ENCODE results near the gene RNFT2.
A peak's percentile ranks its signal among the peaks of the same experiment; 100 is the strongest.

The RNFT2 gene

DNA sequence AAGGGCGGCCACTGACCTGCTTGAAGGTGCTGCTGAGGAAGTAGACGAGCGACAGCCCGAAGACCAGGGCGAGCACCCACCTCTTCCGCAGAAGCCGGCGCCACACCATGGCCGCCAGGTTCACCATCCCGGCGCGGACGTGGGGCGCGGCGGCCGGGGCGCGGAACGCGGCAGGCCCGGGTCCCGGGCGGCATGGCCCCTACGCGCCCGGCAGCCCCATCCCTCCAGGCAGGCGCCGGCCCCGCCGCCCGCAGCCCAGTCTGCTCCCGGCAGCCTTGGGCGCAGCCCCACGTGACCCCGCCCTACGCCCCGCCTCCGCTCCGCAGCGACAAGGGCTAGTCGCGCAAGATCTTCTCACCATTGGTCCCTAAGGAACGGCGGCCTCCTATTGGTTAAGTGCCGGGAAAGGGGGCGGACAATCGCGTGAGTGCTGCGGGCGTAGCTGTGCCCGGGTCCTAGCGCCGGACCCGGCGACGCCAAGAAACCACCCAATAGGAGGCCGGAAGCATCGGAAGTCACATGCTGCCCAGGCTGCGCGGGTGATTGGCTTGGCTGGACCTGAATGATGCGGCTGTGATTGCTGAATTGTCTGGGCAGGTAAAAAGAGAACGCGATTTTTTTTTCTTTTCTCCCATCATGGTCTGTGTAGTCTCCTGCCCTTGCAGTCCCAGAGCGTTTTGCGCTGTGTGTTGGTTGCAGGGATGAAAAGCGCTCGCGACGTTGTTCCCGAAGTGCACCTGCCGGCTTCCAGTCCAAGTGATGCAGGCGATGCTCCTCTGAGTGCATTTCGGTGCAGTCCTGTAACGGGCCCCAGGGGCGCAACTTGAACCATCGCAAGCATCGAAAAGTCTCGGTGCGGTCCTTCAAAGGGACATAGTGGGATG is at the start of gene RNFT2, which contains the start of gene SPRING1:
Gene RNFT2 (plus strand): TSS at position 542 of the 884 bp plus-strand sequence. CDS start 2,183 bp downstream, outside the sequence.
Gene SPRING1 (minus strand): TSS at position 296 of the 884 bp plus-strand sequence. CDS start 169 bp downstream, at position 127.
- Mint-ChIP-seq H3K4me1 (peaks cover 28% of the 10 kb centered on the region), H3K9me3 (no peaks in the 10 kb centered on the region), H3K36me3 (peaks cover 8% of the 10 kb centered on the region), H3K4me3 (peak within 1 kb of the TSS; percentile 98), H3K27ac (peak within 1 kb of the TSS; percentile 91), H3K27me3 (no peaks in the 10 kb centered on the region)

DNA sequence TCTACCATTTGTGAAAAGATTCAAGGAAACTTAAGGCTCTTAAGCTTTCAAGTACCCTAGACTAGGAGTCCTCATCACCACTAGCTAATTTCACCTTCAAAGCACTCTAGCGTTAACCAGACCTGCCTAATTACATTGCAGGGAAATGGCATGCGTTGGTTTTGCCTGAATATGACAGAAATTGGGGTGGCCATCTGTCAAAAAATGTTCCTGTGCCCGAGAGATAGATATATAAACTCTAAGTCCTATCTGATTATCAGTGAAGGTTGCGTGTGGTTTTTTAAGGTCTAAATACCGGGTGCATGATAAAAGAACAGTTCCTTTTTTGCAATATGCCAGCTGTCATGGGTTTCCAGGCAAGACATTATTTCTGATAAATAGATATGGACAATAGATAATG is 48.6 kb upstream of the RNFT2 start:
- H3K9me3 Mint-ChIP-seq = no peaks in the 10 kb centered on the region
- peaks cover 1% of the 10 kb centered on the region for H3K36me3 Mint-ChIP-seq
- H3K4me3 Mint-ChIP-seq = no peak overlapping the region
- peaks cover 9% of the 10 kb centered on the region for H3K27me3 Mint-ChIP-seq
- H3K27ac Mint-ChIP-seq = no peak overlapping the region
- peaks cover 6% of the 10 kb centered on the region for H3K4me1 Mint-ChIP-seq

DNA sequence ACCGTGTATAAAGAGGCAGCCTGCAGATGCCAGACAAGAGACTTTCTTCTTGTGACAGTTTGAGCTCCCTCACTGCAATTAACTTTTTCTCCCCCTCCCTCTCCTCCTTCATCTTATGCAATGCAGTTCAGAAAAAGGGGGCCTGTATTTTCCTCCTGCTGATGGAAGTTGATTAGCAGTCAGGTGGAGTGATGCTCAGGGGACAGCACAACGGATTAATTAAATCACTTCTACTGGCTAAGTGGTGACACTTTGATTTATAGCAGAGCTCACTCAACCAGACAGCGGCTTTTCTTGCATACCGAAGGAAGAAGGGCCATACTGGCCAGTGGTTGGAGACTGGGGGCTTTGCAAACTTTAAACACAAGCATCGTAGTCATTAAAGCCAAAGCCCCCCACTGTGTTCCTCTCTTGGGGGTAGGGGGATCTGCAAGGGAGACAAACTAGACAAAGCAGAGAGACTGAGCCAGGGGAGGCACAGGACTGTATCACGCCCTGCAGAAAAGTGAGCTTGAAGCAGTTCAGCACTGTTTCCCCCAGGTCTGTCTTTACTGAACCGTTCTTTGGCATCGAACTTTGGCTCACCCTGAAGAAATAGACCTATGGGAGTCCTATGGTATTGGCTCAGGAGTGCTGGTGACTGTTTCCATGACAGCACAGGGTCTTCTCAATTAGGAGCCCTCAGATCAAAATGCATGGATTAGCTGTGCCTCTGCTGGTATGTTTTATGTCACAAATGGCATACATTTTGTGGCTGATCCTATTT is 48.0 kb upstream of the RNFT2 start:
- no peak overlapping the region for H3K27ac Mint-ChIP-seq
- H3K4me3 Mint-ChIP-seq = no peak overlapping the region
- H3K9me3 Mint-ChIP-seq = no peaks in the 10 kb centered on the region
- H3K27me3 Mint-ChIP-seq = peaks cover 11% of the 10 kb centered on the region
- H3K36me3 Mint-ChIP-seq = peaks cover 1% of the 10 kb centered on the region
- peaks cover 8% of the 10 kb centered on the region for H3K4me1 Mint-ChIP-seq

GRCh38 chr12:116691205-116691604 is 46.9 kb upstream of the RNFT2 start:
- Mint-ChIP-seq H3K27ac (no peak overlapping the region), H3K4me1 (peaks cover 9% of the 10 kb centered on the region), H3K36me3 (peaks cover 1% of the 10 kb centered on the region), H3K27me3 (peaks cover 13% of the 10 kb centered on the region), H3K4me3 (no peak overlapping the region), H3K9me3 (no peaks in the 10 kb centered on the region)

- peaks cover 9% of the 10 kb centered on the region for H3K4me1 Mint-ChIP-seq
- H3K9me3 Mint-ChIP-seq = no peaks in the 10 kb centered on the region
- no peak overlapping the region for H3K27ac Mint-ChIP-seq
- peaks cover 1% of the 10 kb centered on the region for H3K36me3 Mint-ChIP-seq
- H3K4me3 Mint-ChIP-seq = no peak overlapping the region
- H3K27me3 Mint-ChIP-seq = peaks cover 13% of the 10 kb centered on the region
Measured at GRCh38 chr12:116691636-116692035, 46.5 kb upstream of the RNFT2 start.

GRCh38 chr12:116692605-116693004 is 45.5 kb upstream of the RNFT2 start:
- H3K27me3 Mint-ChIP-seq = peaks cover 13% of the 10 kb centered on the region
- no peaks in the 10 kb centered on the region for H3K9me3 Mint-ChIP-seq
- H3K4me1 Mint-ChIP-seq = peaks cover 9% of the 10 kb centered on the region
- no peak overlapping the region for H3K27ac Mint-ChIP-seq
- no peak overlapping the region for H3K4me3 Mint-ChIP-seq
- peaks cover 1% of the 10 kb centered on the region for H3K36me3 Mint-ChIP-seq

GRCh38 chr12:116693286-116694227 is 44.6 kb upstream of the RNFT2 start:
- H3K4me1 Mint-ChIP-seq = peaks cover 9% of the 10 kb centered on the region
- H3K27me3 Mint-ChIP-seq = peaks cover 13% of the 10 kb centered on the region
- H3K36me3 Mint-ChIP-seq = peaks cover 1% of the 10 kb centered on the region
- H3K27ac Mint-ChIP-seq = no peak overlapping the region
- H3K4me3 Mint-ChIP-seq = no peak overlapping the region
- H3K9me3 Mint-ChIP-seq = no peaks in the 10 kb centered on the region

GRCh38 chr12:116694653-116695463 is 43.3 kb upstream of the RNFT2 start:
- Mint-ChIP-seq H3K27me3 (peaks cover 13% of the 10 kb centered on the region), H3K9me3 (no peaks in the 10 kb centered on the region), H3K4me1 (peaks cover 9% of the 10 kb centered on the region), H3K36me3 (peaks cover 1% of the 10 kb centered on the region), H3K4me3 (no peak overlapping the region), H3K27ac (no peak overlapping the region)

- peaks cover 13% of the 10 kb centered on the region for H3K27me3 Mint-ChIP-seq
- H3K4me1 Mint-ChIP-seq = peaks cover 9% of the 10 kb centered on the region
- peaks cover 1% of the 10 kb centered on the region for H3K36me3 Mint-ChIP-seq
- H3K9me3 Mint-ChIP-seq = no peaks in the 10 kb centered on the region
- H3K4me3 Mint-ChIP-seq = no peak overlapping the region
- H3K27ac Mint-ChIP-seq = no peak overlapping the region
Measured at GRCh38 chr12:116695464-116695725, 42.7 kb upstream of the RNFT2 start.

- H3K27ac Mint-ChIP-seq = no peak overlapping the region
- peaks cover 9% of the 10 kb centered on the region for H3K4me1 Mint-ChIP-seq
- H3K9me3 Mint-ChIP-seq = no peaks in the 10 kb centered on the region
- H3K4me3 Mint-ChIP-seq = no peak overlapping the region
- peaks cover 1% of the 10 kb centered on the region for H3K36me3 Mint-ChIP-seq
- peaks cover 11% of the 10 kb centered on the region for H3K27me3 Mint-ChIP-seq
Measured at GRCh38 chr12:116697305-116697704, 40.8 kb upstream of the RNFT2 start.

GRCh38 chr12:116697716-116698115 is 40.4 kb upstream of the RNFT2 start:
- Mint-ChIP-seq H3K27me3 (peaks cover 11% of the 10 kb centered on the region), H3K36me3 (peaks cover 1% of the 10 kb centered on the region), H3K9me3 (no peaks in the 10 kb centered on the region), H3K27ac (no peak overlapping the region), H3K4me3 (no peak overlapping the region), H3K4me1 (peaks cover 9% of the 10 kb centered on the region)

GRCh38 chr12:116698116-116698515 is 40.0 kb upstream of the RNFT2 start:
- Mint-ChIP-seq H3K27me3 (peaks cover 11% of the 10 kb centered on the region), H3K9me3 (no peaks in the 10 kb centered on the region), H3K36me3 (no peaks in the 10 kb centered on the region), H3K4me1 (peaks cover 7% of the 10 kb centered on the region), H3K4me3 (no peak overlapping the region), H3K27ac (no peak overlapping the region)

GRCh38 chr12:116698554-116699075 is 39.5 kb upstream of the RNFT2 start:
- H3K4me1 Mint-ChIP-seq = peaks cover 7% of the 10 kb centered on the region
- H3K27me3 Mint-ChIP-seq = peaks cover 10% of the 10 kb centered on the region
- H3K9me3 Mint-ChIP-seq = no peaks in the 10 kb centered on the region
- no peak overlapping the region for H3K4me3 Mint-ChIP-seq
- H3K36me3 Mint-ChIP-seq = no peaks in the 10 kb centered on the region
- H3K27ac Mint-ChIP-seq = no peak overlapping the region

- Mint-ChIP-seq H3K36me3 (no peaks in the 10 kb centered on the region), H3K9me3 (no peaks in the 10 kb centered on the region), H3K27me3 (peaks cover 3% of the 10 kb centered on the region), H3K4me1 (peaks cover 6% of the 10 kb centered on the region), H3K27ac (no peak overlapping the region), H3K4me3 (no peak overlapping the region)
Measured at GRCh38 chr12:116700066-116700465, 38.0 kb upstream of the RNFT2 start.
